Measurements from ENCODE around the gene FZD10.

DNA sequence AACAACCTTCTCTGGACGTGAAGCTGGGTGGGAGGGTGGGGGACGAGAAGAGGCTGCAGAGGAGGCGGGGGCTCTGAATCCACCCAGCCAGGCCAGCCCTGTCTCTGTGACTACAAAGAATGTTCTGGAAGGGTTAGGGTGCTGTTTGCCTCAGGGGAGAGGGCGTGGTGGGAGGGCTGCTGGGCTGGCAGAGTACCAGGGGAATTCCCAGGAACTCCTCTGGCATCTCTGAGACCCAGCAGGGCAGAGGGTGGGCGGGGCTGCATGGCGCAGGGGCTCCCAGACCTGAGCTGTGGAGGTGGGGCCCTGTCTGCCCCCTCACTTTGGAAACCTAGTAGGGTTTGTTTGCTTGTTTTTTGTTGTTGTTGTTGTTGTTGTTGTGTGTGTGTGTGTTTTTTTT, 45.5 kb upstream of the FZD10 start:
- TF ChIP-seq, protein P1, sequence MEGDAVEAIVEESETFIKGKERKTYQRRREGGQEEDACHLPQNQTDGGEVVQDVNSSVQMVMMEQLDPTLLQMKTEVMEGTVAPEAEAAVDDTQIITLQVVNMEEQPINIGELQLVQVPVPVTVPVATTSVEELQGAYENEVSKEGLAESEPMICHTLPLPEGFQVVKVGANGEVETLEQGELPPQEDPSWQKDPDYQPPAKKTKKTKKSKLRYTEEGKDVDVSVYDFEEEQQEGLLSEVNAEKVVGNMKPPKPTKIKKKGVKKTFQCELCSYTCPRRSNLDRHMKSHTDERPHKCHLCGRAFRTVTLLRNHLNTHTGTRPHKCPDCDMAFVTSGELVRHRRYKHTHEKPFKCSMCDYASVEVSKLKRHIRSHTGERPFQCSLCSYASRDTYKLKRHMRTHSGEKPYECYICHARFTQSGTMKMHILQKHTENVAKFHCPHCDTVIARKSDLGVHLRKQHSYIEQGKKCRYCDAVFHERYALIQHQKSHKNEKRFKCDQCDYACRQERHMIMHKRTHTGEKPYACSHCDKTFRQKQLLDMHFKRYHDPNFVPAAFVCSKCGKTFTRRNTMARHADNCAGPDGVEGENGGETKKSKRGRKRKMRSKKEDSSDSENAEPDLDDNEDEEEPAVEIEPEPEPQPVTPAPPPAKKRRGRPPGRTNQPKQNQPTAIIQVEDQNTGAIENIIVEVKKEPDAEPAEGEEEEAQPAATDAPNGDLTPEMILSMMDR (IDR thresholded peaks at IDR 0.05): no peak
- TF ChIP-seq POLR2A (IDR thresholded peaks at IDR 0.05): no peak
- no peak for TF ChIP-seq POLR2AphosphoS5 (IDR thresholded peaks at IDR 0.05)
- TF ChIP-seq EP300 (IDR thresholded peaks at IDR 0.05): no peak

Data from upper lobe of left lung (tissue), 4 donors.